AG08395 (cell line): ENCODE measurements around the gene DPM3.

ENCODE experiments used
- DNase-seq: peaks from one replicate; pipeline ENCODE4 v3.0.0; 2012; ENCODE audit warnings: mixed read lengths, low spot score

DPM3 gene

DNA sequence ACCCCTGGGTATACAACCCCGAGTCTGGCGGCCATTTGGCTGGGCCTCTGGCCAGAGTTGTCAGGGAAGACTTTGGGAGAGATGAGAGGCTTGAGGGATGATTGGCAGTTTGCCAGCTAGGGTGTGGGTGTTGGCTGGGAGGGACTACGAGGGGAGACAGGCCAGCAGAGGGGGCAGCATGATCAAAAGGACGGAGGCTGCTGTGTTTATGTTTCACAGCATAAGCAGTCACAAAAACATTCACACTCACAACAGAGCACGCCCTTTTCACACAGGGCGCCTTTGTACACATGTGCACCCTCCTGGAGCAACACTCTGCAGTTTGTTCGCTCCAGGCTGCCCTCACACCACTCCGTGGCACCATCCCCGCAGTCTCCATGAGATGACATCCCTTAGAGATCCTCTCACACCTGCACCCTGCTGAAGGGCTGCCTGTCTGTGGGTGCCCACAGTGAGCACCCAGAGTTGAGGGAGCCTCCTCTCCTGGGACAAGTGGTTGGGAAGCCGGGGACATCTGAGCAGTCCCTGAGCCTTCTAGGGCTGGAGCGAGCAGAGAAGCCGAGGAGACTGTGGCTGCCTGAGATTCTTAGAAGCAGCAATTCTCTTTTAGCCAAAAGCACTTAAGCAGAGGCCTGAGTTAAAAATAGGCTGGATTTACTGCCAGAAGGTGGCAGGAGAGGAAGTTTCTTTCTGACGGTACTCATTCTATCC, 46.3 kb downstream of the DPM3 start:
- peak; percentile 34 for DNase-seq

DNA sequence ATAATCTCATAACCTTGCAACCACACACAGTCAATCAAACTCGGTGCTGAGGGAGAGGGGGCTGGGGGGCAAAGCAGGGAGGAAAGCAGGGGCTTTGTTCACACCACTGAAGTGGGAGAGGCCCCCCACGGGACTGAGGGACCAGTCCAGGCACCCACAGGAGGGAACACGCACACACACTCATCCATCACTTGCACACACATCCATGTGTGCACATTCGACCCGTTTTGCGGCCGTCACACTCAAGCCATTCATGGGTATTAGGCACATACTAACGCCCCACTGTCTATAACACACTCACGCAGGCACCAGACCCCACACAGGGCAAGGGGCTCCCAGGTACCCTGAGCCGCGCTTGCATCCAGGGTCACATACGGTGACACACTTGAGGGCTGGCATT, 47.7 kb downstream of the DPM3 start:
- no peak for DNase-seq

DNA sequence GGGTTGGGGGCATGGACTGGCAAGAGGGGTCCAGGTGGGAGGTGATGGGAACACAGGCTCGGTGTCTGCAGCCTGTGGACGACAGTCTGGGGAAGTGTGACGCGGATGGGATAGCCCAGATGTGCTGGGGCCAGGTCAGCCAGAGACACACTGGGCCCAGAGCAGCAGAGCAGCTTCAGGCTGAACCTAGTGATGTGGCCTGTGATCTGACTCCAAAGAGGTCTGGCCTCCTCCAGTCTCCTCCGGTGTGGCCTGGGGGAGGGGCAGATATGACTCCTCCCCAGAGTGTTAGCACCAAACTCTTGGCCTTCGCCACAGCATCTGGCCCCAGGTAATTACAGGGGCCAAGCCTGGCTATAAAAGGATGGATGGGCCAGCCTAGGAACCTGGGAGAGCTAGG, 48.2 kb downstream of the DPM3 start:
- DNase-seq: no peak

DNA sequence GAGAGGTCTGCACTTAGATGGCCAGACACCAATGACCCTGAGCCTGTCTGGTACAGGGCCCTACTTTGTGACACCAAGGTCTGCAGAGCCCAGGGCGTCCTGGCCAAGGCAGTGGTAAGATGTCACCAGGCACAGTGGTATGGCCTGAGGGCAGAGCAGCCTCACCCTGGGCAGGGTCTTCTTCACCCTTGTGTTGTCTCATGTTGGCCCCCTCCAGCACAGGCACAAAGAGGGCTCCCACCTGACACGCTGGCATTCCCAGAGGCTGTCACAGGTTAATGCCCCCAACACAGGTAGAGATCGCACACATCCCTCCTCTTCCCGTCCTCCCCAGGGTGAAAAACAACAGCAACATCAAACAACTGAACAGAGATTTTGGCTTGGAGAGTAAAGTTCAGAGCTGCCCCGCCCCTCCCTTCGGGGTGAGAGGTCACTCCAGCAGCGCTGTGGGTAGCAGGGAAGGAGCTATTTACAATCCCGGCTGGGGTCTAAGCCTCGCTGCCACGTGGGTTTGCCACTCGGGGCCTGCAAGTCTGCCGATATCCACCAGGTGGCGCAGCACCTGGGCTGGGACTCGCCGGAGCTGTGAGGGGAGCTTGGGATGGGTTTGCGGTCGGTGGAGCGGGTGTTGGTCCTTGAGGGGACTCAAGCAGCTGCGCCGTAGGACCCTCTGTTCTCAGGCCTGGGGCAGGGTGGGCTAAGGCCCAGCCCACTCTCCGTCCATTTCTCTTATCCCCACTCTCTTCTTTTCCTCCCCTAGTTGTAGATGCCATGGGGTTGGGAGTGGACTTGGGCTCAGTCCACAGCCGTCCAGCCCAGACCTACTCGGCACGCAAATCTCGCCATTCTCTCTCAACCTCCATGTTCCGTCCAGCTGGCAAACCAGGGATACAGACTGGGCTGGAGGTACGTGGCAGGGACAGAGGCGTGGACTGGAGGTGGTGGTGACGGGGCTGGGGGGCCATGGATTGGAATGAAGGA, 49.0 kb downstream of the DPM3 start:
- peak; percentile 75 for DNase-seq
